HG03108 (cell line): ENCODE measurements around the gene PMVK.

Source experiments
- ATAC-seq: cut with Tn5 transposase; IDR thresholded peaks from one replicate; pipeline ENCODE4 v1.9.1; 2021; ENCODE audit warnings: moderate library complexity; ENCODE audit not compliant: unreplicated experiment

PMVK gene

GRCh38 chr1:154881820-154882535, 54.5 kb downstream of the PMVK start:
- no peak for ATAC-seq

GRCh38 chr1:154880671-154881070, 55.8 kb downstream of the PMVK start:
- no peak for ATAC-seq

- no peak for ATAC-seq
Measured at GRCh38 chr1:154879038-154879421, 57.5 kb downstream of the PMVK start.

GRCh38 chr1:154878371-154879037, 58.0 kb downstream of the PMVK start:
- peak; percentile 67 for ATAC-seq

- ATAC-seq, result no peak
Measured at GRCh38 chr1:154877370-154877974, 59.0 kb downstream of the PMVK start.

GRCh38 chr1:154876842-154877369, 59.6 kb downstream of the PMVK start:
- ATAC-seq, result no peak
